Stimulated activated CD8-positive, alpha-beta memory T cell treated with anti-CD3 and anti-CD28 coated beads, Interleukin-4, amount 100 ng/mL, for 4 hours (primary cell): Measurements from ENCODE around the gene BEGAIN.

Source experiments
- DNase-seq, 2 donors: peaks; one replicate each; pipeline ENCODE4 v3.0.0-alpha.2; 2020; ENCODE audit warnings: low read depth in 2 of 2, low spot score in 1 of 2

The BEGAIN gene

GRCh38 chr14:100601914-100602313, 14.7 kb upstream of the BEGAIN start:
- DNase-seq, result no peak

DNA sequence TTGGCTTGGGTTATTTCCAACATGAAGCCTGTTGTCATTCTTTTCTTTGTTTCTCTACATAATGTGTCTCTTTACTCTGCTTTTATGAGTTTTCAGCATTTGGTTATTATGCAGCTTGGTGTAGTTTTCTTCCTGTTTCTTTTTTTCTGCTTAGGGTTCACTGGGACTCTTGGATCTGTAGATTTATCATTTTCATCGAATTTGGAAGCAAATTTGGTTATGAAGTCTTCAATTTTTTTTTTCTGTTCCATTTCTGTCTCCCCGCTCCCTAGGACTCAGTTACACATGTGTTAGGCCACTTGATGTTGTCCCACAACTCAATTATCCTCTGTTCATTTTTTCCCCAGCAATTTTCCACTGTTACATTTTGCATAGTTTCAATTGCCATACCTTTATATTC, 13.8 kb upstream of the BEGAIN start:
- DNase-seq, result no peak

- DNase-seq, result no peak
Observed at GRCh38 chr14:100599981-100600380, 12.8 kb upstream of the BEGAIN start.

GRCh38 chr14:100594625-100594951, 7.4 kb upstream of the BEGAIN start:
- no peak for DNase-seq

DNA sequence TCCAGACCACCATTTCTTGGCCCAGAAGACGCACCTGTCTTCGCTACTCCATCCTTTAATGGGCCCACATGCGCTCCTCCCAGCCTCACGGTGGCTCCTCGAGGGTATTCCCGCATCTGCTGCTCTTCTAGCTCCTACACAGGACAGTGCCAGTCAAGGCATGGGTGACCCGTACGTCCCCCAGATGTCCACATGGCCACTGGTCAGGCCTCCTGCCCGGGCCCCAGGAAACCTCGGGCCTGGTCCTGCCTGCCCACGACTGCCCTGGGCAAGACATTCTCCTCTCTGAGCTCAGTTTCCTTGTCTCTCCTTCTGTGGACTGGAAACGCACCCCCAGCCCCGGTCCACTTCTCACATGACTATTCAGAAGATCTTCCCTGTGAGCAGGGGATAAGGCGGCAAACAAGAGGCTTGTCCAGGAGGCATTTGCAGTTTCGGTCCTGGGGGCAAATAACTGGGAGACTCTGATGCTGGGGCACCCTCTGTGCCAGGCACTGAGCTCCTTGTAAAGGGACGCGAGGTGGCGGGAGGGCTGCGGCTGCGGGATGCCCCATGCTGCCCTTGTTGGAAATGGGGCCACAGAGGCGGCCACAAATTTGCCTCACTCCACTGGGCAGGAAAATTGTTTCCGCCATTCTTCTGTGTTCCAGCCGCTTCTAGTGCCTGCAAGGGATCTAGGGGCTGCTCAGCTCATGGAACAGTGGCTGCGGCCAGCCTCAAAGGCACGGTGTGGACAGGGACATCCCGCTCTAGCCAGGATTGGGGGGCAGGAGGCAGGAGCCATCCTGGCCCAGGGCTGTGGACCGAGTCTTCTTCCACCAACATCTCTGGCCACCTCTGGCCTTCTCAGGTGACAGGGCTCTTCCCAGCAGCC, 6.8 kb upstream of the BEGAIN start:
- no peak for DNase-seq

DNA sequence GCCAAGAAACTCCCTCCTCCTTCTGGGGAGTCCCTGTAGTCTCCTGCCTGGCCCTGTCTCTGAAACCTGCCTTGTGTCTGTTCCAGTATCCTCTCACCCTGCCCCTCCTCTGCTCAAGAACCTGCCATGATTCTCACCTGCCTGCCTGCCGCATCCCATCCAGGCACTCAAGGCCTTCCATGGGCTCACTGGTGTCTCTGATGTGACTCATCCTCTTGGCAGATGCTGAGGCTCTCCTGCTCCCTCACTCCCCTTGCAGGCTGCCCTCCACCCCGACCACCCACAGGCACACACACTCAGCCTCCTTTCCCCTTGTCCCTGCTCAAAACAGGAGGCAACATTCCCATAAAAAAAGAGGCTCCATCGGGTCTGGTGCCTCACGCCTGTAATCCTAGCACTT, 5.8 kb upstream of the BEGAIN start:
- DNase-seq, result no peak

DNA sequence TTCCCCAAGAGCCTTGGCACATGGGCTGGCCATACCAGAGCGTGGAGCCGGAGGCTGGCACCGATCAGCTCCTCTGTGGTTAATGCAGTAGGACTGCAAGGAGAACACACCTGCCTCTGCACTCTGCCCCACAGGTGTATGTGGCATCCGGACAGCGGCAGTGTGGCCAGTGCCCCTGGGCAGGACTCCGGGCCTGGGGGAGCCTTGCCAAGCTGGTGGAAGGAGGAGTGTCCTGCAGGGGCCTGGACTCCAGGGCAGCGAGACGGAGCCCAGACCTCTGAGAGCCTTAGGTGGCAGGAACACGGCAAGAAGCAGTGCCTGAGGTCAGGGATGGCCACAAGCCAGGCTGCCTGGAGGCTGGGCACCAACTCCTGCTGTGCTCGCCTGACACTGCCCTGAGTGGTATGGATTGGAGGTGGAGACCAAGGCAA, 5.3 kb upstream of the BEGAIN start:
- DNase-seq, result no peak

DNA sequence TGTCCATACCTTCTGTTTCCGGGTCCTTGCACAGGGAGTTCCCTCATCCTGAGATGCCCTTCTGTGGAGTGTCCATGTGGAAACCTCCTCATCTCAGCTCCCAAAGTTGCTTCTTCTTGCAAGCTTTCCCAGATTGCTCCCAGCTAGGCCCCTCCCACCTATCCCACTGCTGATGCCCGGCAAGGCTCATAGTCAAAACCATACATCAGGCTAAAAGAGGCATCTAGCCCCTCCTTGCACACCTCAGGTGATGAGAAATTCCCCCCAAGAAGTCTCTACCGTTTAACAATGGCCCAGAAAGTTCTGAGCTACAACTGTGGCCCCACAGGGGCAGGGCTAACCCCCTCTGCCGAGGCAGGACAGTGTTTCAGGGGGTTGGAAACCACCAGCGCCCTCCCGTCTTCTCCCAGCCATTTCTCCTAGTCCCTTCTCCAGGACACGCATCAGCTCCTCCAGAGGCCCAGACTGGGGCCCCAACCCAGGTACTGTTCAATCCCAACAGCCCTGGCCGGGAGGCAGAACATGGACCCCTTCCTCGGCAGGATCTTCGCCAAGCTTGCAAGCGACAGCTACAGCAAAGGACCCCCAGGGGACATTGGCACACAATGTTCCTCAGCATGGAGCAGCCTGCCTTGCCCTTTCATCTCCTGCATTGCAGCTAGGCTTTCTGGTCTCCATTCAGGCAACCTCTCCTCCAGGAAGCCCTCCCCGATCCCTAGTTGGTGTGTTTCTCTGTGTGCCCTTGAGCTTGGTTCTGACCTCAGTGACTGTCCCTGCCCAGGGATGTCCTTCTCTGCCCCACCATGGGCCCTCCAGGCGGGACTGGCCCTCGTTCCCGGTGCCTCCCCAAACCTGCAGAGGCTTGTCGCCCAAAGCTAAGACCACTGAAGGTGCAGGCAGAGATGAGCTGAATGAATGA, 4.5 kb upstream of the BEGAIN start:
- no peak for DNase-seq

GRCh38 chr14:100590726-100591452, 3.7 kb upstream of the BEGAIN start:
- DNase-seq, result no peak

DNA sequence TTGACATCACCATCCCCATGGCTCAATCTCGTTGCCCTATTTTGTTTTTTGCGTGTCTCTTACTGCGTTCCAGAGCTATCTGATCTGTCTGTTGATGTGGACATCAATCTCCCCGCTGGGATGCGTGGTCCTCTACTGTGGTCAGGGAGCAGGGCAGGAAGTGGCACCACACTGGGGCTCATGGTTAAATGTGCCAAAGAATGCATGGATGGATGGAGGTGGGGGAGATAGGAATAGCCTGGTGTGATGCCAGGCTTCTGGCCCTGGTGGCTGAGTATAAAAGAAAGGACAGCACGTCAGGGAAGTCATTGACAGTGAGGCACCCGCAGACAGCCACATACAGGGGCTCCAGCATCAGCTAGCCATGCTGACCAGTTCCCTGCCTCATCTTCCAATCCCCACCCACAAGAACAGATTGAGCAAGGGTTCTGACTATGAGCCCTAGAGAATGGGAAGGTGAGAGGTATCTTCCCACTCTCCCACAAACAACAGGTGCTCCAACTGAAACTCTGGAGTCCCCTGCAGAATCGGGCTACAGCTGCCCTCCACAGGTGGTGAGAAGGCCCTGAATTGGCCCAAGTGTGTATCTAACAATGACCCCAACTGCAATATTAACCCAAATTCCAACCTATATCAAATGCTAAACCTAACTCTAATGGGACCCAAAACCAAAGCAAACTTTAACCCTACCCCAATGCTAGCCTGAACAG, 2.7 kb upstream of the BEGAIN start:
- no peak for DNase-seq

DNA sequence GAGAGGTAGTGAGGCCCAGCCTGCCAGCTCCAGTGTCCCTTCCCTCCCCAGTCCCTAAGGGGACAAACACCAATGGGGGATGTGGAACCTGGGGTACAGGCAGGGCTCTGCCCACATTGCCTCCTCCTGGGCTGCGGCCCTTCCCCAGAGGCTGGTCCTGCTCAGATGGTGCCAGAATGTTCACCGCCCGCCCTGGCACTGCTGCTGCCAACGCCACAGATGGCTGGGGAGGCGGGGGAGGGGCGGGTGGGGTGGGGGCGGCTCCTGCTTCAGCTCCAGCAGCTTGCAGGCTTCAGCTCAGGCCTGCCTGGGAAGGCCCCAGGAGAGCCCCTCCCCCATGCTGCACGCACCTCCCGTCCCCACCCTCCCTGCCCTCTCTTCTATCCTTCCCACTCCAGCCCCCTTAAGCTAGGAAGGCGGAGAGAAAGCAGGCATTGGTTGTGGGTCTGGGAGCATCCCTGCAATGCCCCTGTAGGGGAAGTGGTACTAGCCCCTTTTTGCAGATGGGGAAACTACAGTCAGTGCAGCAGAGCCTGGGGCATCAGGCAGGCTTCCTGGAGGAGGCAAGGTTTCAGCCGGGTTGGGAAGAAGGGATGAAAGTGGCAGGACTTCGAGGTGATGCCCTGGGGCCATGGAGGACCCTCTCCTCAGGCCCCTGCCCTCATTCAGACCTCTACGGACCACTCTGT, 2.0 kb upstream of the BEGAIN start:
- no peak for DNase-seq

DNA sequence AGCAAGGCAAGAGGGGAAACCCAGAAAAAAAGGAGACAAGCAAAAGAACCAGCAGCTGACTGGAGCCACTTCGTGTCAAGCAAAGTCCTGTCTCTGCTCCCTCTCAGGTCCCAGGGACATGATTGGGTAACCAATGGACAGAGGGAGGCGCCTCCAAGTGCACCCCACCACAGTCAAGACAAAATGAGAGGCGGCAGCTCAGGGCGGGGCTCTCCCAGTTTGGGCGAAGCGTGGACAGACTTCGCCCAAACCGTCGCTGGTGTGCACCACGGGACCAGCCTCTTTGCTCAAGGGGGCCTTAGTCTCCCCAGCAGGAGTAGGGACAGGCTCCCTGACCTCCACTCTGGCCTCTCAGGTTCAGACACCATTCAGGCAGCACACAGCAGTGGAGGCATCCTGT, 1.5 kb upstream of the BEGAIN start:
- DNase-seq, result no peak

GRCh38 chr14:100587763-100588411, 670 bp upstream of the BEGAIN start:
- DNase-seq, result no peak

GRCh38 chr14:100586403-100587085, 673 bp downstream of the BEGAIN start:
- no peak for DNase-seq

- DNase-seq, result no peak
Observed at GRCh38 chr14:100586153-100586402, 1.1 kb downstream of the BEGAIN start.

DNA sequence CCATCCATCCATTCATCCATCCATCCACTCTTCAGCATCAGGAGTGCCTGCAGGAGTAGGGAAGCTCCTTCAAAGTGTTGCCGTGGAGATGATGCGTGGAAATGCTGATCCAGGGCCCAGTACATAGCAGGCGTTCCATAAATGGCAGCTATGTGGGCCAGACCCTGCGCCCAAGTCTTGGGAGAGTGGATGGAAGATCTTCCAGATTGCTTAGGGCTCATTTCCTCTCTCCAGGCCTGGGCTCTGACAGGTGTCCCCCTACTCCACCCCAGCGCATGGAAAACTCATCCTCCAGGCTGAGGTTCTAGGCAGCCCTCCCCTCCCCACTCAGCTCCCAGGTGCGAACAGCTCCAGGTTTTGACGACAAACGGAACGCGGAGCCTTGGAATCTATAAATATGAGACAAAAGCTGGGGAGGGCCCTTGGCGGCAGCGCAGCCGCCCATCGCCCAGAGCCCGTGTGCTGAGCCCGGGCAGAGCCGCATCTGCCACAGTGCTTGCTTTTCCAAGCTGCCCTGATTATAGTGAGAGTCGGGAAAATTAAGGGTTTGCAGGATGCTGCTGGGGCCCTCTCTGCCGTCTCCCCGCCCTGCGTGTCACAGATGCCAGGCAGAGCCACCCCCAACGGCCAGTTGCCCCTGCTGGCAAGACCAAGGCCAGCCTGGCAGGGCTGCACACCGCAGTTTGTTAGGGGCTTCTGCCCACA, 1.6 kb downstream of the BEGAIN start:
- no peak for DNase-seq

DNA sequence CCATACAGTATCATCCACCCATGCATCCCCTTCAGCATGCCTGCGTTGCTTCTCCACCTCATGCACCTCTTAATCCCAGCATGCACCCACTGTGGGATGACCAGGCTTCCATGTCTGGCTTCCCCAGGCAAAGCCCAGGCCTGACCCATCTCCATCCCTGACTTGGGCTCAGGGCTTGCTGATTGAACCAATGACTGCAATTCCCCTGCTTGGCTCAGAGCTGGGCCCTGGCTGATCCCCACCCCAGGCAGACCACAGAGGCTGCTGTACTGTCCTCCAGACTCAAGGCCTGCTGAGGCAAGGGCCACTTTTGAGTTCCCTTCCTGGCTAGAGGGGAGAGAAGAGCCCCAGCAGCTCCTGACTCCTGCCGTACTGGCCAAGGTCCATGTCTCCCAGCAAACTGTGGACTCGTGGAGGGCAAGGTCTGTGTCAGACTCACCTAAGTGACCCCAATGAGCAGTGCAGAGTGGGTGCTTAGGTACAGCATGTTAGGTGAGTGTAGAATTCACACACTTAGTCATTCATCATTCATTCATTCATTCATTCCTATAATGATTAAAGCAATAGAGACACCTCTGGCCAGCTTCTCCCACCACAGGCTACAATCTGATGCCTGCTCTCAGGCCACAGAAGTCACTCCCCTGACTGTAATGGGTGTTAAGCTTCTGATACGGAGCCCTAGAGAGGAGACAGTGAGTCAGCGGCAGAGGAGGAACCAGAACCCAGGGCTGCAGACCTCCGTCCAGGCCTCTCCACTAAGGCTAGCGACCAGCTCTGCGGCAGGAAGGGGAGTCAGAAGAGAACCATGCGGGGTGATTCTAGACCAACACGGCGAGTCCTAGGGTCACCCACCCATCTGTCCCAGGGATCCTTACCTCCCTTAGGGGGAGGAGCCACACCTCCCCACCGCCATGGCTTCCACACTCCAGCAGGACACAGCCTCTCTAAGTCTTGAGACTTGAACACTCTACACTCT, 2.9 kb downstream of the BEGAIN start:
- no peak for DNase-seq

- DNase-seq, result no peak
Observed at GRCh38 chr14:100583245-100583644, 4.0 kb downstream of the BEGAIN start.
